SH-SY5Y (cell line): ENCODE results near the gene P4HA3.

ENCODE experiments used
- GATA2 ChIP-seq: IDR thresholded peaks from 2 replicates; pipeline ENCODE4 v1.6.1; 2011; ENCODE audit warnings: mild to moderate bottlenecking, low read depth, low read length
- GATA3 ChIP-seq: IDR thresholded peaks from 2 replicates; pipeline ENCODE4 v1.6.1; 2011; ENCODE audit warnings: low read depth, mild to moderate bottlenecking, low read length, moderate library complexity

Gene P4HA3

DNA sequence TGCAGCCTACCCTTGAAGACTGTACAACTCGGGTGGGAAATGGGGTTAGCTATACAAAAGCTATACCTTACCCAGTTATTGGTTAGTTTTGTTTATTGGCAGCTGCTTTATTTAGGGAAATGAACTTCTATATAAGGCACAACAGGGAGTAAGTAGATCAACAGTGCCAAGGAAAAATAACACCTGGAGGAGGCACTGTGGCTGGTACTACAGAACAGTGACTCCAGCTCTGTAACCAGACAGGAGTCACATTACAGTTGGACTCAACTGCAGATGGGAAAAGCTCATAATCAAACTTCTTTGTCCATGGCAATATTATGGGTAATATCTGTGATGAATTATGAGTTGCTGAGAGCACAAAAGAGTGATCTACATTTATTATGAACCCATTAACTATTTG is 14.0 kb downstream of the P4HA3 start:
- TF ChIP-seq GATA2 (no peak), GATA3 (no peak)

DNA sequence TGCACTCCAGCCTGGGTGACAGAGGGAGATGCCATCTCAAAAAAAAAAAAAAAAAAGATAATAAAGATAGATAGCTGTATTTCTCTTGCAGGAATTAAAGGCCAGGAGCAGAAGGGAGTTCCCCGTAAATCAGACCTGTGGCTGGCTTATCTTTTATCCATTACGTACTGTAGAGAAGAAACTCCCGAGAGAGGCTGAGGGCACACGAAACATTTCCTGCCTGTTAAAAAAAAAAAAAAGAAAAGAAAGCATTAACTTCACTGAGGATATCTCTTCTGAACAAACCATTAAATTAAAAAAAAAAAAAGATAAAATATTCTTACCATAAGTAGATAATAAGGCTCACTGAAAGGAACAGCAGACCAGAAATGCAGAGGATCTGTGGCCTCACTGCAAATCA is 22.5 kb downstream of the P4HA3 start:
- TF ChIP-seq GATA3 = no peak
- TF ChIP-seq GATA2 = no peak

DNA sequence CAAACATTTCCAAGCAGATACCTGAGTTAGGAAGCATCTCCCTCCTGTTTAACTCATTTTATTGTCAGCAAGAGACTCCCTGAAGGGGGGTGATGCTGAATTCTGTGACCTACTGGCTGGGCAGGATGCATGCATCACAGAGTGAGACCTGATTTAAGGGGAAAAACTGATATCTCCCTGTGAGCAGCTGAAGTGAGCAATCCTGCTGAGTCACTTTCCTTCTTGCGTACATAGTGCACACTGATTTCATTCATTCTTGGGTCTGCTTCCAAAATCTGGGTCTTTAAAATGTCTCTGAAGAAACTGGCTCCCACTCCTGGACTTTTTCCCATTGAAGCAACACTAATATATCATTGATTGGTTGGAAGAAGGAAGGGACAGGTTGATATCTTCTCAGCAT is 23.3 kb downstream of the P4HA3 start:
- TF ChIP-seq GATA3 (no peak), GATA2 (no peak)

DNA sequence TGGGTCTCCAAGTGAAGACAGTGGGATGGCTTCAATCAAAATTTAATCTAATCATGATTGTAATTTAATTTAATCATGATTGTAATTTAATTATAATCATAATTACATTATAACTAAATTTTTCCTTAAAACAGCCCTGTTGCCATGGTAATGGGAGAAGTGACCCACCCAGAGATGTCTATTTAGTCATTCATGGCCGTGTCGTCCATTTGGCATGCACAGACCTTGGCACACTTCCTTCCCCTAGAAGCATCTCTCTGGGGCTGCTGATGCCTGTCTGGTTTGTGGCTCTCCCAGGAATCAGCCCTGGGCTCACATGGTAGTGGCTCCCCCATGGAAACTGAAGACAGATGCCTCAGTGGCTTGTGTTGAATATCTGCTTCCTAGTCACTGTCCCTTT is 27.0 kb downstream of the P4HA3 start:
- no peak for TF ChIP-seq GATA2
- TF ChIP-seq GATA3 = no peak

DNA sequence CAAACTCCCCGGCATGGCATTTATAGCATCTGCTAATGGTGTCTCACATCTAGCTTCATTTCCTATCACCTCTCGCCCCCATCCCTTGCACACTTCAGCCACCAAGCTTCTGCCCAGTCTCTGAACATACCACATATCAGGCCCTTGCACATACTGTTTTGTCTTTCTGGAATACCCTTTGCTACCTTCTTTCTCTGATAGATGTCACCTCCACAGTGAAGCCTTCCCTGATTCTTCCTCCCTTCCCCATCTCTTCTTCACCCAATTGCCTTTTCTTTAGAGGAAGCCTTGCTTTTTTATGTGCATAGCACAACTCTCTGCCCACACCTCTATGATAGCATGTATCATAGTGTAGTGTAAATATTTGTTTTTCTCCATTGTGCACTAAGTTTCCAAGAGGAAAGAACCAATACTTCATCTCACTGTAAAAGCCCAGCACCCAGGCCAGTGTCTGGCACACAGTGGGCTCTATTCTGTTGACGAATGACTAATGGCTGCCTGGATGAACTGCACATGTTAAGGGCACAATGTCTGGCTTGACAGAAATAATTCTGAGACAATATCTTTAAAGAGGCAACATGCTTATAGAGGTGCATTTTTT is 27.8 kb downstream of the P4HA3 start:
- TF ChIP-seq GATA3 (no peak), GATA2 (no peak)

DNA sequence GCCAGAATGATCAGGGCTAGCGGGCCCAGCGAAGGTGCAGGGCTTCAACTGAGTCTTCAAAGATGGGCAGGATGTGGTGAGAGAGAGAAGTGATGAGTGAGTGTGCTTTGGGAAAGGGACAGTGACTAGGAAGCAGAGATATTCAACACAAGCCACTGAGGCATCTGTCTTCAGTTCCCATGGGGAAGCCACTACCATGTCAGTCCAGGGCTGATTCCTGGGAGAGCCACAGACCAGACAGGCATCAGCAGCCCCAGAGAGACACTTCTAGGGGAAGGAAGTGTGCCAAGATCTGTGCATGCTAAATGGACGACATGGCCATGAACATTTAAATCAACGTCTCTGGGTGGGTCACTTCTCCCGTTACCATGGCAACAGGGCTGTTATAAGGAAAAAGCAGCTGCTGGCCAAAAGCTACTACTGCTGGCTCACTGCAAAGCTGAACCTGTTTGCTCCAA is 28.5 kb downstream of the P4HA3 start:
- TF ChIP-seq GATA3 (no peak), GATA2 (no peak)

DNA sequence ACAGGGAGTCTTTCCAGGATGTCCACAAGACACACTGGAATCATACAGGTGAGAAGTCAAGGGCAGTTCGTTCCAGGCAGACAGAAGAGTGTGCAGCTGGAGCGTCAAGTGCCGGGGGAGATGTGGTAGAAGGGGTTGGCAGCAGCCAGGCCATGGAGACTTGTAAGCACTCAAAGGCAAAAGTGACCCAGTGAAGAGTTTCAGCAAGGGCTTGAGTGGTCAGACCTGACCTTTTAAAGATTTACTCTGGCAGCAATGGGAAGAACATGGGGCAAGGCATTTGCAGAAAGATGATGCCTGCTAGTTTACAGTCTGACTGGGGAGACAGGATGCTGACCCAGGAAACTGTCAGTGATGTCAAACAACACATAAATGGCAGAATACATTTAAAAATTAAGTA is 29.0 kb downstream of the P4HA3 start:
- TF ChIP-seq GATA2 (no peak), GATA3 (no peak)

DNA sequence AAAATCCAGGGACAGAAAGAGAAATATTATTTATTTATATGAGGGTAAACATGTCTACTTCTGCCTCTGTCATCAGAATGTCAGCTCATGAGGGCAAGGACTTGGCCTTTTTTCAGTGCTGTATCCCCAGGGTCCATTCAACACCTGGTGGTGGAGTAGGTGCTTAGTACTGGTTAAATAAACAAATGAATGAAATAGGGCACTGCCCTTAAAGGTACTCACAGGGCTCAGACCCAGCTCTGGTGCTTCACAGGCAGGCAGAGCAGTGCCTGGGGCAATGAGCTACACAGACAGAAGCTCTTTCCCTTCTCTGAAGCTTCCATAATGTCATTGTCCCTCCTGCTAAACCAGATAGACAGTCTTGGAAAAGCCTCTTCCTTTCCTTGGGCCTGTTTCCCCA is 30.9 kb downstream of the P4HA3 start:
- no peak for TF ChIP-seq GATA3
- TF ChIP-seq GATA2 = no peak

DNA sequence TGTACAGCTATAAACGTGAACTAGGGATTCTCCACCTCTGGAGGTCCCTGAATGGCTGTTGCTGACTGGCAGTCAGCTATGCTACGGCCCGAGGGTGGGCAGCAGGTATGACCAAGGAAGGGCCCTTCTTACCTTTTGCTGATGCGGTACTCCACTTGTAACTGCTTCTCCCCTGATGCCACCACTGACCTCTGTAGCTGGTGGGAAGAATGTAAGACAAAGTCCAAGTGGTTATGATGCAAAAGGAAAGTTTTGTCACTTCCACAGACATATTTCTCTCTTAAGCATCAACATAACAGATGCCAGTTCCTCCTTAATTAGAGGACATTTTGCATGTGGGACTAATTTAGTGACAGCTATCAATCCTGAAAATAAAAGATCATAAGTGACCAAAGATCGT is 32.2 kb downstream of the P4HA3 start:
- TF ChIP-seq GATA2 (no peak), GATA3 (no peak)

DNA sequence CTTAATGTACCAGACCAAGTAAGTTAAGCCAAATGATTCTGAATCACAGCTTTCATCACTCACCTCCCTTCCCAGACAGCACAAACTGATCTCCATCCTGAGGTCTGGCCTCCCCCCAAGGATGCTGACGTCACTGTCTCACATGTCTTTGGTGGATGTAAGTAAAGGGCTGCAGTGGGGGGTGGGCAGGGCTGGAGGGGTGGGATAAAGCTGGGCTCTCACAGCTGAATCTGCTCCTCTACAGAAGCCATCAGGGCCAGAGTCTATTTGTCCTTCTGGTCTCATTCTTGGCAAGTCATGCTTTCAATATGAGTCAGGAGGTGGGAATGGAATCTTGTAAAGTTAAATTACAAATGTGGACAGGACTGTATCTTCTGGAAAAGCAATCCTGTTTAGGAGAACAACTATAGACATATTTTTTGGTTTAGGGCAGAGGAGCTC is 32.7 kb downstream of the P4HA3 start:
- TF ChIP-seq GATA3 (no peak), GATA2 (no peak)

DNA sequence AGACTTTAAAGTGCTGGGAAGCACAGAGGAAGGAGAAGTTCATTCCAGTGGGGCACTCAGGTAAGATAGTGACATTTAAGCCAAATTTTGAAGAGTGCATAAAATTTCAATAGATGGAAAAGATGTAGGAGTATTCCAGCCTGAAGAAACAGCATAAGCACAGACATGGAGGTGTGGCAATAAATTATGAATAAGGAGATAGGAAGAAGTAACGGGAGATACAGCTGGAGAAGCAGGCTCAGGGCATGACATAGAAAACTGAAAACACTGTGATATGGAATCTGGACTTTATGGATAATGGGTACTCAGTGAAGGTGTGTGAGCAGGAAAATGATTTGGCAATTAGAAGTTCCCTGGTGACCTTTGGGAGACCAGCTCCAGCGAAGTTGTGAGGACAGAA is 33.3 kb downstream of the P4HA3 start:
- no peak for TF ChIP-seq GATA2
- TF ChIP-seq GATA3 = no peak

DNA sequence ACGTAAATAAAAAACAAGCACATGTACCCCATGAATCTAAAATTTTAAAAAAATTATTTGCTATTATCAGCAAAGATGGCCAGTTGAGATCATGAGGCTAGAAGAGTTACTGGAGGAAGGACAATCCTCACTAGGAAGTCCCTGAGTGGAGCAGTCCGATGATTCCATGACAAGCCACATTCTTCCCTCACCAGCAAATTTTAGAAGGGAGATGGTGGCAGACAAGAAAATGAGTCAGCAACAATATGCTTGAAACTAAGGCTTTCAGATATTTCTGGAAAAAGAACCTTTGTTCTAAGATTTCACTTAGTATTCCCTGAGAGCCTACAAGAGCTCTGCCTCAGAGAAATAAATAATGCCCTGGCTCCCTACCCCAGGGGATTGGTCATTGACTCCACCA is 34.9 kb downstream of the P4HA3 start:
- TF ChIP-seq GATA3 (no peak), GATA2 (no peak)

DNA sequence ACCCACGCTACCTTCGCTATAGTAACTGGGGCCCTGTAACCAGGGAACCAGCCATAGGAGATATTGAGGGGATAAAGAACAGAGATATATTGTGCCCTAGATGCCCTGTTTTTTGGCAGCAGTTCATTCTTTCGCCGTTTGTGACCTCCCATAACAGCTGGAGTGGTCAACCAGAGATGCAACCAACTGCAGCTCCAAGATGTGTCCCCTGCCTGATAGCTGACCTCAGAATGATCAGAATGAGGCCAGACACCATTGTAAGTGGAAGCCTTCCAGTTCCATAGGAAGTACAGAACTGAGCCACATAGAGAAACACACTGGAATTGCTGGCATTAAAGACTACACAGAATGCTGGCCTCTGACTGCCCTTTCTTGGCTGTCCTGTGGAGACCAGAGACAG is 39.2 kb downstream of the P4HA3 start:
- no peak for TF ChIP-seq GATA2
- TF ChIP-seq GATA3 = no peak

DNA sequence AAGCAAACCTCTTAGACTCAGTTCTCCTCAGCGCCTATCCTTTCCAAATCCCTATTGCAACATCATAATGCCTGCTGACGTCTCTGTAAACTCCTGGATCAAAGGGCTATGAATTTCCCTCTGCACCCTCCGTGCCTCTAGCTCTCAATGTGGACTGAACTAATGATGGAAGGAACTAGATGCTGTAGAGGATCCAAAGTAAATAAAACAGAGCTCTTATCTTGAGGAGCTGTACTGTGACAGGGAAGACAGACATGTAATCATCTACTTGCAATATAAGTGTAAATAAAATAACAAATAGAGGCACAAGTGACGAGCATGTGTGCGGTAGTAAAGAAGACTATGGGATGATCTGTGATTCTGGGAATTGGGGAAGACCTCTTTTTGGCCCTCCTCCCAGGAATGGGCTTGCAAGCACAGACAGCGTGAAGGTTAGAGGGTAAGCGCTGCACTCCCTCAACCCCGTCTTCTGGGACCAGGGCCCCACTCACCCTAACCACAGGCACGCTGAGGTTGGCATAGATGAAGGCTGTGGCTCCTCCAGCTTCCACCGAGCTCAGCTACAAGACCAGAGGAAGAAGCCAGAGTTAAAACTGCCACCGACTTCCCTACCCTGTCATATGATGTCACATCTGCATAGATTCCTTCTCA is 42.2 kb downstream of the P4HA3 start:
- TF ChIP-seq GATA2 = no peak
- TF ChIP-seq GATA3 = no peak

DNA sequence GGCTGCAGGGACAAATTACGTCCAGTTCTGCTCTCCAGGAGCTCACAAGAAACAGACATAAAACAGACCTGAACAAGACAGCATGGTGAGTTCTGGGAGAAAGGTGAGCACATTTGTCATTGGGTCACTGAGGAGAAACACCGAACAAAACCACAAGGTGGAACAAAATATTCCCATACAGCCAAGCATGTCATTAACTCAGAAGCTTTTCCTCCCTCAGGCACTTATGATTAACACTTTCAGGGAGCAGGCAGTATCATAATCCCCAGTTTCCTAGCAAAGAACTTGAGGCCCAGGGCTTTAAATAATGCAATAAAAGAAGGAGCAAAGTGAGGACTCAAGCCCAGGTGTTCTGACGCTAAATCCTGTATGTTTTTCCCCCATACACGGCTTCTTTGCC is 43.0 kb downstream of the P4HA3 start:
- TF ChIP-seq GATA3 = no peak
- no peak for TF ChIP-seq GATA2
